Thyroid gland (tissue), 4 donors: ENCODE measurements around the gene N4BP2.

Source experiments
- CTCF ChIP-seq, 6 experiments: fragments of 200-600 bp in 3 of 6; fragments of 450-650 bp in 3 of 6; sonication (generic) in 3 of 6; IDR thresholded peaks; one replicate each; pipeline ENCODE4 v1.5.1; 2016 to 2019; ENCODE audit warnings: antibody characterized with exemption in 6 of 6, mild to moderate bottlenecking in 2 of 6, inconsistent platforms in 1 of 6, moderate library complexity in 1 of 6
- POLR2A ChIP-seq, 2 donors: fragments of 450-650 bp; IDR thresholded peaks; one replicate each; pipeline ENCODE4 v1.6.1; 2017; ENCODE audit warnings: antibody characterized with exemption in 2 of 2, mild to moderate bottlenecking in 2 of 2, moderate library complexity in 1 of 2

- TF ChIP-seq CTCF (IDR thresholded peaks at IDR 0.05): no peak
- TF ChIP-seq POLR2A (IDR thresholded peaks at IDR 0.05): no peak
Observed at GRCh38 chr4:40197879-40198689, 141.4 kb downstream of the N4BP2 start.
